T-helper 2 cell treated with Interferon-gamma antibody and Interleukin-4, amounts not matched to agents 100 ng/mL and 5 ng/mL, for 36 hours (primary cell): Measurements from ENCODE around the gene LAG3. TPM values are rescaled to one million over a fixed set of nuclear protein-coding genes. Genes with fewer than 3 reads are reported as not detected.

Experiments
- intact Hi-C: fragments of 100-400 bp; cut with micrococcal nuclease; formaldehyde crosslinking; loops from one replicate; pipeline ENCODE4 v1.15.1; 2023
- total RNA-seq: library from RNA; stranded (reverse); gene quantifications from 2 replicates; pipeline ENCODE4 v1.2.3, GENCODE V29; 2022

Gene LAG3
- total RNA-seq, 1 donor from 2014 or later: 12.2 TPM

DNA sequence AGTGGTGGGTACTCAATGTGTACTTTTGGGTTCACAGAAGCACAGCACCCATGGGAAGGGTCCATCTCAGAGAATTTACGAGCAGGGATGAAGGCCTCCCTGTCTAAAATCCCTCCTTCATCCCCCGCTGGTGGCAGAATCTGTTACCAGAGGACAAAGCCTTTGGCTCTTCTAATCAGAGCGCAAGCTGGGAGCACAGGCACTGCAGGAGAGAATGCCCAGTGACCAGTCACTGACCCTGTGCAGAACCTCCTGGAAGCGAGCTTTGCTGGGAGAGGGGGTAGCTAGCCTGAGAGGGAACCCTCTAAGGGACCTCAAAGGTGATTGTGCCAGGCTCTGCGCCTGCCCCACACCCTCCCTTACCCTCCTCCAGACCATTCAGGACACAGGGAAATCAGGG, 47.8 kb downstream of the LAG3 start:
- intact Hi-C loops: no loop called here

DNA sequence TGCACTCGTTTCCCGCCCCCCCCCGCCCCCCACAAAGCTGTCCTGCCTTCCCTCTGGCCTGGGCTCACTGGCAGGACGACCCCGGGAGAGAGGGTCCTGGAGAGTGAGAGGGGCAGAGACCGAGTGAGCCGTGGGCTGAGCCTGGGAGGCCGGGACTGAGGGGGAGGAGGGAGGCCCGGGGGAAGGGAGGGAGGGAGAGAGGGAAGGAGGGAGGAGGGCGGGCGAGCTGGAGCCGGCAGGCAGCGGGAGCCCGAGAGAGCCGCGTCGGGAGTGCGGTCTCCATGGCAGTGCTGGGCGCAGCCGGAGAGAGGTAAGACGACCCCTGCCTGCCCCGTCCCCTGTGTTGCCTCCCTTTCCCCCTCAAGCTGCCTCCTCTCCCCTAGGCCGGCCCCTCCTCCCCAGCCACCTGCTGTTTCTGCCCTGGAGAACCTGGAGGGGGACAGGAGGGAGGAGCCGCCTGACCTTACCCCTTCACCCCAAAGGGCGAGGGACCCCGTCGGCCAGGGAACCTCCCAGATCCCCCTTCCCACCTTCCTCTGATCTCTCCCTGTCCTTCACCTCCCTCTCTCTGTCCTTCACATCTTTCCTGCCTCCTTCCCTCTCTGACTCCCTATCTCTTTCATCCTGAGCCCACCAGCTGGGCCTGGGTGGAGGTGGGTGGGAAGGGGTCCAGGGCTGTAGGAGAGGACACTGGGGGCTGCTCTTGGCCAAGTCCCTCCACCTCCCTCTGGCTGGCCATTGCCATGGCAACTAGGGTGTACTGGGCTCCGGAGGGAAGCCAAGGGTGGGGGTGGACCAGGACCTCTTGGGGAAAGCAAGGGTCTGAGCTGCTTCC, 49.5 kb downstream of the LAG3 start, which contains the start of gene GPR162:
Gene GPR162, plus strand, starts transcription at position 231 of the 835 bp plus-strand sequence. CDS start 2,078 bp downstream, outside the sequence.
- intact Hi-C loops: no loop called here

DNA sequence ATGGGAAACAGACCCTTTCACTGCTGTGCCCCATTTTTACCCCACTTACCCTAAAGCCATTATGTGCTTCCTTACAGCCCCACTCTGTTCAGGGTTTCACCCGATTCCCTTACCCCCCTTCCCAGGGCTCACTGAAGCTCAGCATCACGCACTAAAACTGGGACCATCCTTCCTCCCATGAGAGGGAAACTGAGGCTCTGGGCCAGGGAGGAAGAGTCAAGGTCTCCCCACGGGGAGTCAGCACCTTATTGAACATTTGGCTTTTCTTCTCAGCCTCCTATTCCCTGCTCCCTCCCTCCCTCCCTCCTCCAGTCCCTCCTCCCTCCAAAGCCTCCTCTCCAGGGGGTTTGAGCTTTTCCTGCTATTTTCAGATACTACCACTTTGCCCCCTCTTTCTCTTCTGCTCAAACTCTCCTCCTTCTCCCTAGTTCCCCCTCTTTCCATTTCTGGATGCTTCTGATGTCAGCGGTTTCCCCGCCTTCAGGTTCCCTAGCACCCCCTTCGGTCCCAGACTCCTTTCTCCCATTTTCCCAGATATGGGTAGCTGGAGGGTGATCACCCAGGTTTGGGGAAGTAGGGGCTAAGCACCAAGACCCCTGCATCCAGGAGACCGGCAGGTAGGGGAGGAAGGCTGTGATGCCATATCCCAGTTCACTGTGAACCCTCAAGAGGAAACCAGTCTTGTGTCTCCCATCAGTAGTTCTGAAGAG, 50.3 kb downstream of the LAG3 start:
- intact Hi-C loops: no loop called here

DNA sequence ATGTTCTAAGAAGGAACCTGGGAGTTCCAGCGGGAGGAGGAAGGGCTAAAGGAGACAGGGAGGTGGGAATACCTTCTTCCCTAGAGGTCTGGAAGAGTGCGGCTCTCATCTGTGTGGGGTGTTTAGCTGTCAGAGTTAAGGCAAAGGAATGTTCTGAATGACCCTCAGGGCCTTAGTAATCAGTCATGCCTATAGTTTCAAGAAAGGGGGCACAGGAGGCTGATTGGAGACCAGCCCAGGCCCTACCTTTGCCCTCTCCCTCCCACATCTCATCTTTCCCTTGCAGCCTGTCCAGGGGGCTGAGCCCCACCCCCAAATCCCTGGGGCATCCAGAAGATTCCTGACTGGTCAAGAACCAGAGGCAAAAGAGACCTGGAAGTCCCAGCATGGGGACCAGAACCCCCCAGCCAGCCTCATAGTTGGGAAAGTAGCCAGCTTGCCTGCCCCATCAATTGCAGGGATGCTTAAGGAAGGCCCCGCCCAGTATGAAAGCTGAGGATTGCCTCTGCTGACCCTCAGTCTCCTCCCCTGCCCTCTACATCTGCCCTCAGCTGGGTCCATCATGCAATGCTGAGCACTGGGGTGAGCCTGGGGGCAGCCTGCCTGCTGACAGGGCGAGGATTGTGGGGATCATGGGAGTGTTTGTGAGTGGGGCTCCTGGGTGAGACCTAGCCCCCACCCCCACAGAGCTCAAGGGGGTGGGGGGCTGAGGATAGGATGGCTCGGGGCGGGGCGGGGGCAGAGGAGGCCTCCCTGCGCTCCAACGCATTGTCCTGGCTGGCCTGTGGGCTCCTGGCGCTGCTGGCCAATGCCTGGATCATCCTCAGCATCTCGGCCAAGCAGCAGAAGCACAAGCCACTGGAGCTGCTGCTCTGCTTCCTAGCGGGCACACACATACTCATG, 51.1 kb downstream of the LAG3 start:
- intact Hi-C loops: no loop called here

DNA sequence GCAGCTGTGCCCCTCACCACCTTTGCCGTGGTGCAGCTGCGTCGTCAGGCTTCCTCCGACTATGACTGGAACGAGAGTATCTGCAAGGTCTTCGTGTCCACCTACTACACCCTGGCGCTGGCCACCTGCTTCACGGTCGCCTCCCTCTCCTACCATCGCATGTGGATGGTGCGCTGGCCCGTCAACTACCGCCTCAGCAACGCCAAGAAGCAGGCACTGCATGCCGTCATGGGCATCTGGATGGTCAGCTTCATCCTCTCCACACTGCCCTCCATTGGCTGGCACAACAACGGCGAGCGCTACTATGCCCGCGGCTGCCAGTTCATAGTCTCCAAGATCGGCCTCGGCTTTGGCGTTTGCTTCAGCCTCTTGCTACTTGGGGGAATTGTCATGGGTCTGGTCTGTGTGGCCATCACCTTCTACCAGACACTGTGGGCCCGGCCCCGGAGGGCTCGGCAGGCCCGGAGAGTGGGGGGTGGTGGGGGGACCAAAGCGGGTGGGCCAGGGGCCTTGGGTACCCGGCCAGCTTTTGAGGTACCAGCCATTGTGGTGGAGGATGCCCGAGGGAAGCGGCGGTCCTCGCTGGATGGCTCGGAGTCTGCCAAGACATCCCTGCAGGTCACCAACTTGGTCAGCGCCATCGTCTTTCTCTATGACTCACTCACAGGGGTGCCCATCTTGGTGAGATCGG, 51.9 kb downstream of the LAG3 start:
- intact Hi-C loops: no loop called here

DNA sequence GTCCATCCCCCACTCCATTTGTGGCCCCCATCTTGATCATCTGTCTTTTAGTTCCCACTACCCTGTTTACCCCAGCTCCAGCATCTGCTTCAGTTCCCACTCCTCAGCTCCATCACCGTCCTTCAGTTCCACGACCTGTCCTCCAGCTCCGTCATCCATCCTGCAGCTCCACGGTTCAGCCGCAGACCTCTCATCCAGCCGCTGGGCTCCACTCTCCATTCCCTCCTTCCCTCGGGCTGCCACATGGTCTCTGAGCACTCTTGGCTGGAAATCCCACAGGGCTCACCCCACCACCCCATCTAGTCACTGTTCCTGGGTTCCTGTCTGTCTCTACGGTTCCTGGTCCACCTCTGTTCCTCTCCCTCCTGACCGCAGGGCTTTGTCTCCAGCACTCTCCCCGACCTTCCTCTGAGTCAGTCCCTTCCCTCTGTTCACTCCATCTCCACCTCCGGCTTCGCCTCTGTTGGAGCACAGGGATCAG, 52.6 kb downstream of the LAG3 start:
- intact Hi-C loops: loop anchor here (1.0 to 5.0 kb wide), 5 partner anchors 33 to 218 kb away; partner anchors contain the start of genes CHD4, MLF2 and ZNF384

DNA sequence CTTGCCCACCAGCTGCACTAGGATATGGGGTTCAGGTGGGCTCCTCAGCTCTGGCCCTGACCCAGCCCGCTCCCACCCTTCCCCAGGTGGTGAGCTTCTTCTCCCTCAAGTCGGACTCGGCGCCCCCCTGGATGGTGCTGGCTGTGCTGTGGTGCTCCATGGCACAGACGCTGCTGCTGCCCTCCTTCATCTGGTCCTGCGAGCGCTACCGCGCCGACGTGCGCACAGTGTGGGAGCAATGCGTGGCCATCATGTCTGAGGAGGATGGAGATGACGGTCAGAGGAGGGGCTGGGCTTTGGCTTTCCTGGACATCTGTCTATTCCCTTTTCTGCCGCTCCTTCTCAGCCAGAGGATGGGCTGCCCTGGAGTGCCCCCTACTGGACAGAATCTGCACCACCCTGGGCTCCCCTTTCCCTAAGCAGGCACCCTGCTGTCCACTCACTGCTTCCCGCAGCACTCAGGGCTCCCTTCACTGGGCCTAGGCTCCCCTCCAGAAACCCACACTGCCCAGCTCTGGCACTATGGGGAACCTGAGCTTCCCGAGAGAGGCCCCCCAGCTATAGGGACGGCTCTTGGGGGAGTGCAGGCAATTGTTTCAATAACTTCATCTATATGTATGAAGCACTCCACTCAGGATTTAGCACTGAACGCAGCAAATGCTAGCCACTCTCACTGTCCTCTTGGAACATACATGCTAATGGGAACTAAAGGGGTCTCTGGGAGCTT, 53.2 kb downstream of the LAG3 start:
- intact Hi-C loops: loop anchor here (1.0 to 5.0 kb wide), 5 partner anchors 33 to 218 kb away; partner anchors contain the start of genes CHD4, MLF2 and ZNF384

DNA sequence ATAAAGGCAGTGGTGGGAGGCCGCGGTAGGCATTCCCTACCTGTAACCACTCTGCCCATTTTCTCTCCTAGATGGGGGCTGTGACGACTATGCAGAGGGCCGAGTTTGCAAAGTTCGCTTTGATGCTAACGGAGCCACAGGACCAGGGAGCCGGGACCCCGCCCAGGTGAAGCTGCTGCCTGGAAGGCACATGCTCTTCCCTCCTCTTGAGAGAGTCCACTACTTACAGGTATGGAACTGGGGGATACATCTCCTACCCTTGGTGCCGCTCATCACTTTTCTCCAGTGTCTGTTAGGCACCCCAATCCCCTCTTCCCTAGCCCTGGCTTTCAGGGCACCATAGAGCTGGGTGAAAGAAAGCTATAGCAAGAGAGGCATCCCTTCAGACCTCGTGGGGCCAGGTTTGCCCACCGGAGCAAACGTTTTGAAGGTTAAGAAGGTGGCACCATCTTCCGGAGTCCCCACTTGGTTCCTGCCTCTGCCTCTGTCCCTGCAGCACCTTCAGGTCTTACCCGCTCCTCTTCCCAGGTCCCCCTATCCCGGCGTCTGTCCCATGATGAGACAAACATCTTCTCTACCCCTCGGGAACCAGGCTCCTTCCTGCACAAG, 53.9 kb downstream of the LAG3 start:
- intact Hi-C loops: loop anchor here (5.0 kb wide), 3 partner anchors 34 to 219 kb away; partner anchors contain the start of genes CHD4 and ZNF384

DNA sequence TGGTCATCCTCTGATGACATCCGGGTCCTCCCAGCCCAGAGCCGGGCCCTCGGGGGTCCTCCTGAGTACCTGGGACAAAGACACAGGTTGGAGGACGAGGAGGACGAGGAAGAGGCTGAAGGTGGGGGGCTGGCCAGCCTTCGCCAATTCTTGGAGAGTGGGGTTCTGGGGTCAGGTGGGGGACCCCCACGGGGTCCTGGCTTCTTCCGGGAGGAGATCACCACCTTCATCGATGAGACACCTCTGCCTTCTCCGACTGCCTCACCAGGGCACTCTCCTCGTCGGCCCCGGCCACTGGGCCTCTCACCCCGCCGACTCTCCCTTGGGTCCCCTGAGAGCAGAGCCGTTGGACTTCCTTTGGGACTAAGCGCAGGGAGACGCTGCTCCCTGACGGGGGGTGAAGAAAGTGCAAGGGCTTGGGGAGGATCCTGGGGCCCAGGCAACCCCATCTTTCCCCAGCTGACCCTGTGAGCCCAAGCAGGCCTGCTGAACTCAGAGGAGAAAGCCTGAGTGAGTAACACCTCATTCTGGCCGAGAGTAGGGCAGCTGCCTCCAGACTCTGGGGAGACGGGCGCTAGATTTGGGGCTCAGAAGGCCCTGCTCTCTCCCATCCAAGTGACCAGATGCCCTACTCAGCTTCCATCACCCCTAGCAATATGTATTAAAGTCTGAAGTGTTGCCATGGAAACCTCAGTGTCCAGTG, 54.6 kb downstream of the LAG3 start:
- intact Hi-C loops: loop anchor here (5.0 kb wide), 3 partner anchors 35 to 220 kb away; partner anchors contain the start of genes CHD4 and ZNF384

DNA sequence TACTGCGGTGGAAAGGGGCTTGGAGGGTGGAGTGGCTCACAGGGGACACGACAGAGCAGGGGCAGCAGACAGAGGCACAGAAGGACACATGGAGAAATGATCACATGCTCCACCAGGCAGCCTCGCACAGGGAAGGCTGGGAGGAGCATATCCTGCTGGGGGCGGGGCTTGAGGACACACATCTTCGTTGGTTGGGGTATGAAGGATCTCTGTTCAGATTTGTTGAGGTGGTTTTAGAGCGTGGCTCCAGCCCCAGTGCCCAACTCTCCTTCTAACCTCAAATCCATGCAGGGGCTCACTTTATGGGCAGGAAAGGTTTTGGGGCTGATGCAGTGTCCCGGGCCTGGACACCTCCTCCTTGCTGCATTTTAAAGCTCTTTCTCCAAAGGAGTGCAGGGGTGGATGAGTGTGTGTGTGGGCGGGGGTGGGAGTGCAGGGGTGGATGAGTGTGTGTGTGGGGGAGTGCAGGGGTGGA, 55.2 kb downstream of the LAG3 start:
- intact Hi-C loops: loop anchor here (5.0 kb wide), 3 partner anchors 35 to 220 kb away; partner anchors contain the start of genes CHD4 and ZNF384

Other genes starting within 250 kb of the LAG3 start
- gene GAPDH, start 238.0 kb upstream of the LAG3 start, total RNA-seq: 5,041 and 5,044 TPM in 2 replicates
- gene IFFO1, start 216.5 kb upstream of the LAG3 start, total RNA-seq: 21.9 and 22.9 TPM in 2 replicates
- 93.3 and 94.4 TPM in 2 replicates for gene NOP2, start 204.2 kb upstream of the LAG3 start, total RNA-seq
- gene CHD4, start 165.1 kb upstream of the LAG3 start, total RNA-seq: 257 and 265 TPM in 2 replicates
- 6.2 and 6.7 TPM in 2 replicates for gene LPAR5, start 136.6 kb upstream of the LAG3 start, total RNA-seq
- gene ACRBP, start 125.1 kb upstream of the LAG3 start, total RNA-seq: 1.5 and 1.7 TPM in 2 replicates
- 20.7 and 21.3 TPM in 2 replicates for gene ING4, start 109.4 kb upstream of the LAG3 start, total RNA-seq
- gene ZNF384, start 83.1 kb upstream of the LAG3 start, total RNA-seq: 86.1 and 91.5 TPM in 2 replicates
- gene PIANP, start 71.7 kb upstream of the LAG3 start, total RNA-seq: not detected in 2 replicates
- gene COPS7A, start 48.5 kb upstream of the LAG3 start, total RNA-seq: 23.5 and 26.6 TPM in 2 replicates
- gene MLF2, start 19.4 kb upstream of the LAG3 start, total RNA-seq: 92.7 and 94.4 TPM in 2 replicates
- 95.4 and 98.5 TPM in 2 replicates for gene PTMS, start 6.2 kb upstream of the LAG3 start, total RNA-seq
- gene CD4, start 17.0 kb downstream of the LAG3 start, total RNA-seq: 226 and 232 TPM in 2 replicates
- gene GPR162, start 49.3 kb downstream of the LAG3 start, total RNA-seq: 0.18 and 0.32 TPM in 2 replicates
- 0.73 and 1.3 TPM in 2 replicates for gene P3H3, start 55.9 kb downstream of the LAG3 start, total RNA-seq
- 0.39 and 0.43 TPM in 2 replicates for gene GNB3, start 68.4 kb downstream of the LAG3 start, total RNA-seq
- gene CDCA3, start 78.8 kb downstream of the LAG3 start, total RNA-seq: 77.3 and 78.4 TPM in 2 replicates
- gene USP5, start 79.6 kb downstream of the LAG3 start, total RNA-seq: 126 and 138 TPM in 2 replicates
- gene TPI1, start 95.0 kb downstream of the LAG3 start, total RNA-seq: 1,157 and 1,161 TPM in 2 replicates
- 14.0 and 14.6 TPM in 2 replicates for gene SPSB2, start 100.8 kb downstream of the LAG3 start, total RNA-seq
- gene LRRC23, start 132.3 kb downstream of the LAG3 start, total RNA-seq: 4.7 and 5.0 TPM in 2 replicates
- gene ENO2, start 142.1 kb downstream of the LAG3 start, total RNA-seq: 114 and 120 TPM in 2 replicates
- gene ATN1, start 155.4 kb downstream of the LAG3 start, total RNA-seq: 35.9 and 37.0 TPM in 2 replicates
- gene RNU7-1, start 171.3 kb downstream of the LAG3 start, total RNA-seq: not detected in 2 replicates
- 135 and 161 TPM in 2 replicates for gene C12orf57, start 171.5 kb downstream of the LAG3 start, total RNA-seq
- 255 and 267 TPM in 2 replicates for gene PTPN6, start 178.8 kb downstream of the LAG3 start, total RNA-seq
- gene PHB2, start 198.1 kb downstream of the LAG3 start, total RNA-seq: 242 and 243 TPM in 2 replicates
- 67.4 and 69.6 TPM in 2 replicates for gene EMG1, start 198.4 kb downstream of the LAG3 start, total RNA-seq
- gene LPCAT3, start 246.0 kb downstream of the LAG3 start, total RNA-seq: 32.7 and 33.3 TPM in 2 replicates